ENCODE data around the gene BRD3.

DNA sequence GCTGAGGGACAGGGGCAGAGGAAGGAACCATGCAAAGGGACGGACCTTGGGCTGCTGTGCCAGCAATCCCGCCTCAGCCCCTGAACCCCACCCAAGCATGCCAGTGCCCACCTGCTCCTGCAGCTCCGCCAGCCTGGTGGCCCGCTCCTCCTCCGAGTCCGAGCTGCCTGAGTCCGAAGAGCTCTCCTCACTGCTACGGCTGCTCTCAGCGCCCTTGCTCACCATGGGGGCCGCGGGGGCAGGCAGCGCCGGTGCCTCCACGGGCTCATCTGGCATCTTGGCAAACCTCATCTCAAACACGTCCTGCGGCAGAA is 26.2 kb downstream of the BRD3 start:
- TF ChIP-seq, protein P1, sequence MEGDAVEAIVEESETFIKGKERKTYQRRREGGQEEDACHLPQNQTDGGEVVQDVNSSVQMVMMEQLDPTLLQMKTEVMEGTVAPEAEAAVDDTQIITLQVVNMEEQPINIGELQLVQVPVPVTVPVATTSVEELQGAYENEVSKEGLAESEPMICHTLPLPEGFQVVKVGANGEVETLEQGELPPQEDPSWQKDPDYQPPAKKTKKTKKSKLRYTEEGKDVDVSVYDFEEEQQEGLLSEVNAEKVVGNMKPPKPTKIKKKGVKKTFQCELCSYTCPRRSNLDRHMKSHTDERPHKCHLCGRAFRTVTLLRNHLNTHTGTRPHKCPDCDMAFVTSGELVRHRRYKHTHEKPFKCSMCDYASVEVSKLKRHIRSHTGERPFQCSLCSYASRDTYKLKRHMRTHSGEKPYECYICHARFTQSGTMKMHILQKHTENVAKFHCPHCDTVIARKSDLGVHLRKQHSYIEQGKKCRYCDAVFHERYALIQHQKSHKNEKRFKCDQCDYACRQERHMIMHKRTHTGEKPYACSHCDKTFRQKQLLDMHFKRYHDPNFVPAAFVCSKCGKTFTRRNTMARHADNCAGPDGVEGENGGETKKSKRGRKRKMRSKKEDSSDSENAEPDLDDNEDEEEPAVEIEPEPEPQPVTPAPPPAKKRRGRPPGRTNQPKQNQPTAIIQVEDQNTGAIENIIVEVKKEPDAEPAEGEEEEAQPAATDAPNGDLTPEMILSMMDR (IDR thresholded peaks at IDR 0.05), result no peak
- no peak for TF ChIP-seq POLR2A (IDR thresholded peaks at IDR 0.05)

All from testis (tissue), 2 donors.